Loucy (cell line): ENCODE measurements around the gene LPP.

ENCODE experiments used
- H2AFZ ChIP-seq: fragments of 200-600 bp; sonication (generic); 2 replicates; pipeline ENCODE4 v1.6.0; 2016; ENCODE audit warnings: antibody characterized with exemption, mild to moderate bottlenecking, low read length, moderate library complexity
- H3F3A ChIP-seq: fragments of 200-600 bp; 2 replicates; pipeline ENCODE4 v1.6.0; 2016; ENCODE audit warnings: antibody characterized with exemption, low read depth, mild to moderate bottlenecking
- H3K27me3 ChIP-seq: fragments of 200-600 bp; sonication (generic); 2 replicates; pipeline ENCODE4 v1.6.1; 2014; ENCODE audit warnings: low read length, mild to moderate bottlenecking; ENCODE audit not compliant: insufficient read depth, poor library complexity, severe bottlenecking
- H3K36me3 ChIP-seq: fragments of 200-600 bp; sonication (generic); 2 replicates; pipeline ENCODE4 v1.6.1; 2016; ENCODE audit warnings: low read length; ENCODE audit not compliant: insufficient read depth
- H3K4me1 ChIP-seq: fragments of 200-600 bp; sonication (generic); 2 replicates; pipeline ENCODE4 v1.5.1; 2014; ENCODE audit warnings: low read length, mild to moderate bottlenecking; ENCODE audit not compliant: insufficient read depth, poor library complexity, severe bottlenecking
- H3K4me2 ChIP-seq: fragments of 200-600 bp; sonication (generic); 2 replicates; pipeline ENCODE4 v1.6.0; 2014; ENCODE audit warnings: antibody characterized with exemption, low read length, low read depth, mild to moderate bottlenecking; ENCODE audit not compliant: poor library complexity, severe bottlenecking
- H3K4me3 ChIP-seq: fragments of 200-600 bp; sonication (generic); 2 replicates; pipeline ENCODE4 v1.5.1; 2014; ENCODE audit warnings: low read length, mild to moderate bottlenecking, mixed read lengths; ENCODE audit not compliant: poor library complexity, severe bottlenecking
- H3K79me2 ChIP-seq: fragments of 200-600 bp; sonication (generic); 2 replicates; pipeline ENCODE4 v1.6.1; 2014; ENCODE audit warnings: low read length; ENCODE audit not compliant: insufficient read depth
- H3K9ac ChIP-seq: fragments of 200-600 bp; sonication (generic); 2 replicates; pipeline ENCODE4 v1.6.0; 2014; ENCODE audit warnings: mild to moderate bottlenecking, low read depth, low read length, moderate library complexity; ENCODE audit not compliant: poor library complexity, severe bottlenecking
- H3K9me2 ChIP-seq: fragments of 200-600 bp; sonication (generic); replicated peaks from 2 replicates; pipeline ENCODE4 v1.6.1; 2016; ENCODE audit warnings: low read depth, low read length, mixed read lengths
- H3K9me3 ChIP-seq: fragments of 200-600 bp; sonication (generic); 2 replicates; pipeline ENCODE4 v1.6.1; 2014; ENCODE audit warnings: mild to moderate bottlenecking, antibody characterized with exemption, low read length, low read depth; ENCODE audit not compliant: insufficient read depth
- H4K20me1 ChIP-seq: fragments of 200-600 bp; sonication (generic); 2 replicates; pipeline ENCODE4 v1.6.0; 2014; ENCODE audit warnings: antibody characterized with exemption, low read length, mild to moderate bottlenecking; ENCODE audit not compliant: insufficient read depth, poor library complexity, severe bottlenecking
- CTCF ChIP-seq: fragments of 200-600 bp; sonication (generic); conservative IDR thresholded peaks from 2 replicates; pipeline ENCODE4 v1.5.1; 2014; ENCODE audit warnings: mild to moderate bottlenecking, antibody characterized with exemption, low read length
- EZH2phosphoT487 ChIP-seq: fragments of 200-600 bp; IDR thresholded peaks from 2 replicates; pipeline ENCODE4 v1.6.1; 2018; ENCODE audit warnings: antibody characterized with exemption, mild to moderate bottlenecking, moderate library complexity, borderline replicate concordance

LPP gene

DNA sequence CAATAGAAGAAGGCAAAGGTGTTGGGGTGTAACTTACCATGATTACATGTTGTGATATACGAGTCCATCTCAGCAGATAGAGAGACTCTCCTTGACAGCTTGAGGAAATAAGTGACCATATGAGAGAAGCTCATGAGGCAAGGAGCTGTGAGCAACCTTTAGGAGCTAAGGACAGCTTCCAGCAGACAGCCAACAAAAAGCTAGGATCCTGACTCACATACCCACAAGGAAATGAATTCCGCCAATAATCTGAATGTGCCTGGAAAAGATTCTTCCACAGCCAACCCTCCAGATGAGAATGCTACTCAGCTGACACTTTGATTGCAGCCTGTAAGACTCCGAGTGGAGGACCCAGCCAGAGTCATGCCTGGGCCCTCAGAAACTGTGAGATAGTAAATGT, 678.2 kb downstream of the LPP start:
- Histone ChIP-seq H3K4me2 (no peak overlapping the region), H3F3A (no peaks in the 10 kb centered on the region), H3K9ac (no peak overlapping the region), H3K27me3 (no peaks in the 10 kb centered on the region), H3K4me1 (peaks cover 4% of the 10 kb centered on the region), H2AFZ (no peak overlapping the region), H3K9me3 (no peaks in the 10 kb centered on the region), H3K4me3 (no peak overlapping the region), H3K36me3 (no peaks in the 10 kb centered on the region), H3K79me2 (no peaks in the 10 kb centered on the region), H3K9me2 (no peaks in the 10 kb centered on the region), H4K20me1 (no peaks in the 10 kb centered on the region)
- TF ChIP-seq CTCF (no peak), EZH2phosphoT487 (no peak)

- Histone ChIP-seq H3K36me3 (no peaks in the 10 kb centered on the region), H3F3A (no peaks in the 10 kb centered on the region), H3K9me2 (no peaks in the 10 kb centered on the region), H4K20me1 (no peaks in the 10 kb centered on the region), H3K27me3 (no peaks in the 10 kb centered on the region), H2AFZ (no peak overlapping the region), H3K9me3 (no peaks in the 10 kb centered on the region), H3K79me2 (no peaks in the 10 kb centered on the region), H3K4me3 (no peak overlapping the region), H3K4me2 (no peak overlapping the region), H3K4me1 (peaks cover 4% of the 10 kb centered on the region), H3K9ac (no peak overlapping the region)
- TF ChIP-seq CTCF (no peak), EZH2phosphoT487 (no peak)
Observed at GRCh38 chr3:188832961-188833721, 679.2 kb downstream of the LPP start.

GRCh38 chr3:188834349-188834748, 680.4 kb downstream of the LPP start:
- Histone ChIP-seq H3K36me3 (no peaks in the 10 kb centered on the region), H3K4me1 (peaks cover 4% of the 10 kb centered on the region), H3K9me2 (no peaks in the 10 kb centered on the region), H3K79me2 (no peaks in the 10 kb centered on the region), H3F3A (no peaks in the 10 kb centered on the region), H2AFZ (no peak overlapping the region), H3K4me3 (no peak overlapping the region), H3K27me3 (no peaks in the 10 kb centered on the region), H4K20me1 (no peaks in the 10 kb centered on the region), H3K4me2 (no peak overlapping the region), H3K9ac (no peak overlapping the region), H3K9me3 (no peaks in the 10 kb centered on the region)
- TF ChIP-seq EZH2phosphoT487: no peak
- peak; percentile 48 for TF ChIP-seq CTCF
